ENCODE measurements around the gene NAMPT.
"Not testable (repeated sequence)": the region's sequence is repeated elsewhere in the genome, so short reads cannot be mapped to it uniquely, and the experiment has no call there.

The NAMPT gene

DNA sequence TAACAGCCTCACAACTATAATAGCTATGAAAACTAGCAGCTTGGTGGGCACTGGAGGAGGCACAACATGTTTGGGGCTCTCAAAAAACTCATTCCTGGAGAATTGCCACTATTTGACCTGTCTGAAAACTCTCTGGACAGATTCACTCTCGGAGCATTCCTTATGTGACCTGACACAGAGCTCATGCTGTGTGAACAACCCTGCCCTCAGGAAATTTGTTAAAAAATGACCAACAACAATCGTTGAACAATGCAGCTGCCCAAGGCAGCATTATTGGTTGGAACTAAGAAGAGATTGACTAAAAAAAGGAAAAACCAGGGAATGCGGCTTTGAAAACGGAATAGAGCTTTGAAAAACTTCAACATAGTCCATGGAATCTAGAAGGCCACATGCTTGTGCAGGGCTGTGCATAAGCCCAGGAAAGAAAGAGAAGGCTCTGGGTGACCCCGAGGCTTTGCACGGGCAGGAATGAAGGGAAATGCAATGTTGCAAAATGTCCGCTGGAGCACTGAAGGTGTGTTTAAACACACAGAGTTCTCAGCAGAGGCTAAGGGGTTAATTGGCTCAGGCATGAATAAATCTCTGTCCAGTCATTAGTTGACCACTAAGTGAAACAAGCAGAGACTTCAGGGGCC, 52.8 kb downstream of the NAMPT start:
- DNase-seq (ENCODE audit: low read depth in 2 of 2): no peak

DNA sequence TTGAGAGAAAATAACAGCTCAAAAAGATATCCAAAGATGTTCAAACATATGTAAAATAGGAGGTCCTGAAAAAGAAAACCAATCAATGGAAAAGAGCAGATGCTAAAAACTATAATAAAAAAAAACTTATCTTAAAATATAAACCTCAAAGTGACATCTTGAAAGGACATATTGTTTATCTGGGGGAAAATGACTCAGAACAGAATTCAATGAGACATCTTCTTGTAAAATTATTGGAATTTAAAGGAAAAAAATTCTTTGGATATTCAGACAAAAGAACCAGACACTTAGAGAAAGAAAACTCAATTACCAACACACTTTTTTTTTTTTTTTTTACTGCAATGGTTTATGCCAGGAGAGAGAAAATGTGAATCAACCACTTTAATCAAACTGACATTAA, 58.9 kb downstream of the NAMPT start:
- DNase-seq (ENCODE audit: low read depth in 2 of 2): no peak

DNA sequence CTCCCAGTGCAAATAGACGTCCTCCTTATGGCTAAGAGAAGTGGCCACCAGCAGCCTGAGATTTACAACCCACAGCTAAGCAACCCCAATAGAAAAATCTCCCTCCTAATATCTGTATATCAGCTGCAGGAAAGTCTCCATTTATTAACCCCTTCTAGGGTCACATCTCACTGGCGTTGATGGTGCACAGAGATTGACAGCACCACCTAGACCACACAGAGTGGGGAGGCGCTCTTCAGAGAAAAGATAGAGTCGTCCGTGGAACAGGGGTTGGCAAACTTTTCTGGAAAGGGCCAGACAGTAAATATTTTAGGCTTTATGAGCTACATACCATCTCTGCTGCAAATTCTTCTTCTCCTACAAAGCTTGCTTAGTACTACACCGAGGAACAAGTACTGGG, 60.0 kb downstream of the NAMPT start:
- no peak for DNase-seq (ENCODE audit: low read depth in 2 of 2)

DNA sequence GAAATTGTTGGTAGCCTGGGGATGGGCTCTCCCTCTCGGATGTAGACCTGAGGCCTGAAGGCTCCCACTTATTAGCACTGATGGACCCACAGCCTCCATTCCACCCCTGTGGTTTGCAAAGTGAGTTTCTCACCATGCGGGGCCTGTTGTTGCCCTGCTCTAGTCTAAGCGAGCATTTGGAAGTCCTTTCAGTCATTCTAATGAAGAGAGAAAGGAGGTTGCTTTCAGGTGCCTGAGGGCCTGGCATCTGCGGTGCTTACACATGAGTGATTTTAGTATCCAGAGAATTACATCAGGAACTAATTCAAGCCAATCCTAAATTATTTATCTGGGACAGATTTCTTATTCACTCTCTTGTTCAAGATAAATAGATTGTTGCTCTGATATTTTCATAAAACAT, 61.6 kb downstream of the NAMPT start:
- DNase-seq (ENCODE audit: low read depth in 2 of 2): no peak

GRCh38 chr7:106222545-106222944, 62.2 kb downstream of the NAMPT start:
- DNase-seq (ENCODE audit: low read depth in 2 of 2): no peak

DNA sequence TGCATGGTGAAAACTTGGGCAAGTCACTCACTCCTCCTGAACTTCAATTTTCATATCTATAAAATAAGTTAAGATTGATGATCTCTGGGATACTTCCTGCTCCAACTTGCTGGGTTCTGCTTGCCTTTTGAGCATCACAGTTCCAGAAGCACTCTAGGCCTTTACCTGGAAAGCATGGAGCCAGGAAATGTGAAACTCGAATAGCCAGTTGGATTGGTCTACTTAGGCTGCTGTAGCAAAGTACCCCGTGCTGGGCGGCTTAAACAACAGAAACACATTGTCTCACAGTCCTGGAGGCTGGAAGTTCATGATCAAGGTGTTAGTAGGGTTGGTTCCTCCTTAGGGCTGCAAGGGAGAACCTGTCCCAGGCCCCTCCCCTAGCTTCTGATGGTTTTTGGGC, 64.5 kb downstream of the NAMPT start:
- DNase-seq (ENCODE audit: low read depth in 2 of 2): no peak

DNA sequence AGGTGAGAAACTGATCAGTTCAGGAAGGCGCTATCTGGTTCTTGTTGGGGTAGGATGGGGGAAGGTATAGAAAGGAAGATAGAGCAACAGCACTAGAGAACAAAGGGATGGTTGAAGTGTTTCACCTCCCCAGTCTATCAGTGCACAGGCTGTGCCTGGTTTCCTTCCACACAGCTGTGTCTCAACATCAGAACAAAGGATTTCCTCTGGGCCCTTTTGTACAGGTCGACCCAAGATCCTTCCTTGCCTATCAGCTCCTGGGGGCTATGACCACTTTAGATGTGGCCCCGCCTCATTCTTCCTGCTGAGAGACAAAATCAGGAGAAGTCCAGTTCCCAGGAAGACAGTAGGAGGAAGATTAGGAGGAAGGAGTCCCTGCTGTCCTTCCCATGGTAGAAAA, 65.6 kb downstream of the NAMPT start:
- DNase-seq (ENCODE audit: low read depth in 2 of 2): no peak

DNA sequence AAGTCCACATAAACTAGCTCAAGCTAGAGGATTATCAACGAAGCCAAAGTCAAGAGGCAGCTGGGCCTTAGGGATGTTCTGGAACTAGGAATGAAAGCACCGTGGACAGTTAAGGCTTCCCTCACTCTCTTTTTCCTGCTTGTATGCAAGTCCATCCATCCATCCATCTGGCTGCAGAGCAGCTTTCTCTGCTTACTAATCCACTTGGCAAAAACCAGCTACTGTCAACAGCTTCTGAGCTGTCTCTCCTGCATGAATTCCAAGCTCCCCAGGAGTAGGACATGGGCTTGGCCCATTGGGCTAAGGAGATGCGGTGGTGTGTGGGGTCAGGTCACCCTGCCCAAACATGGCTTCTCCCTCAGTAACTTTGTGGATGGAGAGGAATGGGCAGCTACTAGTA, 66.2 kb downstream of the NAMPT start:
- DNase-seq (ENCODE audit: low read depth in 2 of 2): no peak

DNA sequence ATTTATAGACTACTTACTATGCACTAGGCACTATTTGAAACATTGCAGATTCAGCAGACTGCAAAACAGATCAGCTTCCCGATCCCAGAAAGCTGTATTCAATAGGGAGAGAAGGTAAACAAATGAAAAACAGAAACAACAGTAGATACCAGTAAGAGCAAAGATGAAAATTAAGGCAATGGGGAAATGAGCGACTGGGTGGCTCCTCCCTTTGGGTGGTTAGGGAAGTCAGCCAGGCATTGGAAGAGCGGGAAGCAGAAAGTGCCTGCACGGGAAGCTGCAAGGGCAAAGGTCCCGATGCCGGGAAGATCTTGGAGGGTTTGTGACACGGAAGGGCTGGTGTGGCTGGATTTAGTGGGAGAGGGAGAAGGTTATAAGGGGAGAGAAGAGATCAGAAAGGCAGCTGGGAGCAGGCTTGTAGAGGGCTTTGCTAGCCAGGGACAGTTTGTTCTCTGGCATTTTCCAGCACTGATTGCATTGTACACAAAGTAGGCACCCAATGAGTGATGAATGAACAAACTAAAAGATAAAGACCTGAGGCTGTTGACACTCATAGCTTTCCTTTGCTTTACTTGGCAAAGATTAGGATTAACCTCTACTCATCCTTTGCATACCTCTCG, 67.8 kb downstream of the NAMPT start:
- no peak for DNase-seq (ENCODE audit: low read depth in 2 of 2)

DNA sequence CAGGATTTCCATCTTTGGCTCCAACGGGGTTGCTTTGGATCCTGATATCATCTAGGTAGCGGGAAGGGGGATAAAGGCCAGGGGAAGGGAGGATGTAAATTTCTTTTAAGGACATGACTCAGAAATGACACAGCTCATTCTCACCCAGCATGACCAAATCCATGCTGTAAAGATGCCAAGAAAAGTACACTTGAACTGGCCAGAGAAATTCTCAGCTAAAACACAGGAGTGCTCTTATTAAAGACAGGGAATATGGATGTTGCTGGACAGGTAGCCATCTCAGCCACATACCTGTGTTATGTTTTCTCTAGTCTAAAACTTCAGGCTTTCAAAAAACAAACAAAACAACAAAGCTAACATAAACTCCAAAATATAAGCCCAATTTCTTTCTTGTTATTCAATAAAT, 68.3 kb downstream of the NAMPT start:
- no peak for DNase-seq (ENCODE audit: low read depth in 2 of 2)

DNA sequence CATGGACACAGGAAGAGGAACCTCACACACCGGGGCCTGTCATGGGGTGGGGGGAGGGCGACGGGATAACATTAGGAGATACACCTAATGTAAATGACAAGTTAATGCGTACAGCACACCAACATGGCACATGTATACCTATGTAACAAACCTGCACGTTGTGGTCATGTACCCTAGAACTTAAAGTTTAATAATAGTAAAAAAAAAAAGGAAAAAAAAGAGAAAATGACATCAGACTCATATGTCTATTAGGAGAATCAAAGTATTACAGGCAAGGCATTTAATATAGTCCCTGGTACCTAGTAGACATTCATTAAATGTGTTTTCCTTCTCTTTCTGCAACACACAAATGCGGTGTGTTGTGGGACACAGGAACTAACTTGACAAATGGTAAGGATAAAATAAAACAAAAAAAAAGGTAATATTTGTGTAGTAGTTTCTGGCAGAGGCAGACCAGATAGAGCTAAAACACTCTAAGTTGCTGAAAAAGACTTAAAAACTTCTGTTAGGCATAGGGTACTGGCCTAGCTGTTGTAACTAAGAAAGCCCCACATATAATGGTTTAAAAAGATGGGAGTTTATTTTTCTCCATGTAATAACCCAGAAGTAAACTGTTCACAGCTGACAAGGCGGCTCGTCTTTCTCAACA, 68.8 kb downstream of the NAMPT start:
- DNase-seq (ENCODE audit: low read depth in 2 of 2): no peak

GRCh38 chr7:106208944-106209343, 75.8 kb downstream of the NAMPT start:
- DNase-seq (ENCODE audit: low read depth in 2 of 2): not testable (repeated sequence)

DNA sequence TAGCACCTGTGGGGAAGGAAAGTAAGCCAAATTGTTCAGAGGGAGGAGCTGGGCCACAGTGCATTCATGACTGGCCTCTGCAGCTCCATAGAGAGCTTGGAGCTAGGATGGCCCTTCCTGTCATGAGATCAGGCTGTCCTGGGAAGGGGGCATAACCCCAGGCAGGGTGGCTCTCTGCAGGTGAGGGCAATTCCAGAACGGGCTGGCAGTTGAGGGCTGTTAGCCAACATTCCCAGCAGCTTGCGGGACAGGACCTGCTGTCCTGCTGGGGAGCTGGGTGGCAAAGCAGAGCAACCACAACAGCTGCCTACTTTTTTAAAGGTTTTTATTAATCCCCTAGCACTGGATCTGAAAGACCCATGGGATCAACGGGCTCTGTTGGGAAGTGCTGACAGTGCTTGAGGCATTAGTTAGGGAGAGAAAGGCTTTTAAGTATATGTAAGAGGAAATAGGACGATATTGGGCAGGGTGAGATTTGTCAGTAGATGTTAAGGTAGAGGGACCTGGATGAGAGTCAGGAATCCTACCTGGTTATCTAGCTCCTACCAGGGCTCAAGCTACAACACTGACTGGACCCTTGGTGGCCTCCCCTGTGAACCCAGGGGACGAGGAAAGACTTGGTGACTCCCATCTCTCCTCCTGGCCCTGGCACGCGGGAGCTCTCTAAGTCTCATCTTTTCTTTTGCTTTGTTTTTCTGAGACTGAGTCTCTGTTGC, 77.8 kb downstream of the NAMPT start:
- DNase-seq (ENCODE audit: low read depth in 2 of 2): no peak

- DNase-seq (ENCODE audit: low read depth in 2 of 2): no peak
Measured at GRCh38 chr7:106205621-106206222, 79.1 kb downstream of the NAMPT start.

- no peak for DNase-seq (ENCODE audit: low read depth in 2 of 2)
Measured at GRCh38 chr7:106203473-106203872, 81.3 kb downstream of the NAMPT start.

GRCh38 chr7:106201164-106201563, 83.6 kb downstream of the NAMPT start:
- no peak for DNase-seq (ENCODE audit: low read depth in 2 of 2)

- DNase-seq (ENCODE audit: low read depth in 2 of 2): no peak
Measured at GRCh38 chr7:106199813-106200364, 84.9 kb downstream of the NAMPT start.

DNA sequence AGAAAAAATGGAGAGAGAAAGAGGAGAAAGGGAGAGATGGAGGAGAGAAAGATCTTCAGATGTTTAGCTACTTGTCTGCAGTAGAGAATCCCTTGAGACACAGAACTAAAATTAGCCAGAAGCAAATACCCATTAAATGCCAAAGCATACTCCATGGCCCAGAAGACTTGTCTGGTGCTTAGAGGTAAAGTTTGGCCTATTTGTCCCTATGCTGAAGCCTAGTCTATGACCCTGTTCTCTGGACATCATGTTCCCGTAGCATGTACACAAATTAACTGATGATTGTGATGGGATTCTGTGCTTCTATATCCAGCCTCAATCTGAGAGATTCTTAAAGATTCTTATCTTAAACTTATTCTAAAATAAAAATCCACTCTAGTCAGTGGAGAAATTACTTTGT, 85.8 kb downstream of the NAMPT start:
- no peak for DNase-seq (ENCODE audit: low read depth in 2 of 2)

All from activated CD8-positive, alpha-beta memory T cell treated with anti-CD3 and anti-CD28 coated beads for 4 hours (primary cell).